HUDEP-2 (cell line): ENCODE results near the gene ZNF320.
"Not testable (repeated sequence)": the region's sequence is repeated elsewhere in the genome, so short reads cannot be mapped to it uniquely, and the experiment has no call there.

Experiments
- DNase-seq, 76 experiments: peaks; one replicate each; lab custom pipeline; 2025; ENCODE audit not compliant: unreplicated experiment in 76 of 76; lab: John Stamatoyannopoulos, UW

ZNF320 gene

DNA sequence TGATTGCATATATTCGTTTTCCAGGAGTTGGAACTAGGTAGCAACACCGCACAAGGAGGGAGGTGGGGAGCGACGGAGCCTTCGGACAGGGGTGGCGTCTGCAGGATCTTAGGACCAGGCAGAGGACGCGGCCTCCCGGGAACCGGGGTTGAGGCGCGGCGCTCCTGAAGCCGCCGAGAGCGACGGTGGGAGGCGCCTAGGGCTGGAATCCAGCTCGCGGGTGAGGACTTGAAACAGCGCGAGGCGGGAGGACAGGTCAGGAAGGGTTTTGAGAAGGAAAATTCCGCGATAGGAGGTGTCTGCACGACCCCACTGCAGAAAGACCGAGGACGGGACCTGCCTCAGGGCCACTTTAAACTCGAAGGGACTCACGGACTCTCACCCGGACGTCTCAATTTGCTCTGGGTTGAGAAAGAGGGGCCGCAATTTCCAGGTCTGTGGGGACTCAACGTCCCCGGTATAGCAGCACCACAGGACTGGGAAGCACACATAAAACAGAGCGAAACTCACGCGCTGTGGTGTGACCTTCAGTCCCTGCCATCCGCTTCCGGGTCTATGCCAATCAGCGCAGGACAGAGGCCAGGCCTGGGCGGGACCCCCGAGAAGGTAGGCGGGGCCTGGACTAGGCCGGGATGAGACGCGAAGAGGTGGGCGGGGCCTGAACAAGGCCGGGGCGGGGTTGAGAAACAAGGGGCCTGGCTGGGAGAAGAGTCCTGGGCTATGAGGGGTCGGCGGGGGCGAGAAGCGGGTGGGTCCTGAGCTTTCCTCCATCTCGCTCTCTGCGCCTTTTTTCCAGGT is at the start of gene ZNF320:
Gene ZNF320, minus strand, starts transcription at position 498 of the 798 bp plus-strand sequence. CDS start 7,380 bp downstream, outside the sequence.
- DNase-seq, result peak in 74 of 76 experiments; percentile 5 to 95 (median 85)

- no peak for DNase-seq
These were observed 49.2 kb upstream of the ZNF320 start for GRCh38 chr19:52946322-52947310.

DNA sequence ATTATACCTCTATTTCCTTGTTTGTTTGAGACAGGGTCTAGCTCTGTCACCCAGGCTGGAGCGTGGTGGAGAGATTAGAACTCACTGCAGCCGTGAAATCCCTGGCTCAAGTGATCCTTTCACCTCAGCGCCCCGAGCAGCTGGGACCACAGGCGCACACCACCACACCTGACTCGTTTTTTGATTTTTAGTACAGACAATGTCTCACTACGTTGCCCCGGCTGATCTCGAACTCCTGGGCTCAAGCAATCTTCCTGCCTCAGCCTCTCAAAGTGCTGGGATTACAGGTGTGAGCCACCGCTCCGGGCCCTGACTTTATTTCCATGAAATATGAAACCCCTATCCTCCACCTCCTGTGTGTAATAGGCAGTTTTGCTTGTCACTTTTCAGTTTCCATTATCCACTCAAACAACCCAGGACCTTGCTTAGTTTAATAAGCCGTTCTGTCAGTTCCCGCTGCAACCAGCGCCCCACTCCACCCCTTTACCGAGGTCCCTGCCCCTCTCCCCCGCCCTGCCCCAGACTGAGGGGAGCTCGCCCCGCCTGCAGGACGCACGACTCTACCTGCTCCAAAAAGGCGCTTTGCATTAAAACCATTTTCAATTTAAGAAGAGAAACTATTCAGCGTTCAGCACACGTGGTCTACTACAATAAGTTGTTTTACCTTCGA is 48.4 kb upstream of the ZNF320 start:
- no peak for DNase-seq

- not testable (repeated sequence) for DNase-seq
These were observed 47.5 kb upstream of the ZNF320 start for GRCh38 chr19:52944703-52945493.

GRCh38 chr19:52943884-52944643 is 46.6 kb upstream of the ZNF320 start:
- DNase-seq, result no peak

GRCh38 chr19:52943134-52943883 is 45.9 kb upstream of the ZNF320 start:
- no peak for DNase-seq

- peak in 75 of 76 experiments; percentile 32 to 98 (median 92) for DNase-seq
These were observed 45.1 kb upstream of the ZNF320 start for GRCh38 chr19:52942386-52943133.

DNA sequence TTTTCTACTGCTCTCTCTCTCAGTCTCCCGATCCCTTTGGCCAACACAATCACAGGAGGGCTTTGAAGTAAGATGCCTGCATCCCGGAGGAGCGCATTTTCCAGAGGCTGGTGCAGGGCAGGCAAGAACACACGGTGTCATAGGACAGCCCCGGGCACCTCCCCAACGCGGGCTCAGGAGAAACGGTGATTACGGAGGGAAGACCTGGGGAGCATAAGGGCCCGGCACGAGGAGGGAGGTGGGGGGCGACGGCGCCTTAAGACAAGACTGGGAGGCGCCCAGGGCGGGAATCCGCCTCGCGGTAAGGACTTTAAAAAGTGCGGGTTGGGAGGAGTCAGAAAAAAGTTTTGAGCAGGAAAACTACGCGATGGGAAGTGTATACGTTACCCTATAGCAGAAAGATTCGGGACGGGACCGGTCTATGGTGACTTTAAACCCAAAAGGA is 44.5 kb upstream of the ZNF320 start:
- peak in 29 of 76 experiments; percentile 3 to 49 (median 19) for DNase-seq

DNA sequence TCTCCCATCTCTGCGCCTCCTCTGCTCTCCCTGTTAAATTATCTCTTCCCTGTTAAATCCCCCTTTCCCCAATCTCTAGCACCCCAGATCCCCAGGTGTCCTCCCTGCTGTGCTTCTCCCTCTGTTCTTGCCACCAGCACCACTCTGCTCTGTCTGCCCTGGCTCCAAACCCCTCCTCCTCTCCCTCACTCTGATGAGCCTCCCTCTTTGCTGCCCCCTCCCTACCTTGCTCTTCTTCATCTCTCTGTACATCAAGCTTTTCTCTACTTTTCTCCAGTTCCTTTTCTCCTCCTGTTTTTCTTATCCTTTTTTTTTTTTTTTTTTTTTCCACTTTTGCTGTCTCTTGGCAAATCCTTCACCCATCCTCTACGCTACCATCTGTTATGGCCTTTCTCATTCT is 44.1 kb upstream of the ZNF320 start:
- DNase-seq, result not testable (repeated sequence)

- not testable (repeated sequence) for DNase-seq
These were observed 43.5 kb upstream of the ZNF320 start for GRCh38 chr19:52940905-52941304.

DNA sequence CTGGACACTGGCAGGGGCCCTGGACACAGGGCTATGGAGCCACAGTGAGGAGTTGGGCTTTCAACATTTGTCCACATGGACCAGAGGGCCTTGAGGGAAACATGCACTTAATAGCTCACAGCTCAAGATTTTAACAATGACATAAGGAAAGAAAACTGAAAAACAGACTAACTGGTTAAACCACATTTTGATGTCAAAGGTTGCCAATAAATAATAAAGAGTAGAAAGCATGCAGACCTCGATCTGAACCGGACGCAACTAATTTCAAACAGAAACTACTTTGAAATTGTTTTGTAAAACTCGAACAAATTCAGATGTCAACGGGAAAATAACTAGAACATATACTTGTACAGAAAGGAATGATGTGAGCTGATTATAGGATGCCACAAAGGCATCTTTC is 41.3 kb upstream of the ZNF320 start:
- DNase-seq, result no peak

DNA sequence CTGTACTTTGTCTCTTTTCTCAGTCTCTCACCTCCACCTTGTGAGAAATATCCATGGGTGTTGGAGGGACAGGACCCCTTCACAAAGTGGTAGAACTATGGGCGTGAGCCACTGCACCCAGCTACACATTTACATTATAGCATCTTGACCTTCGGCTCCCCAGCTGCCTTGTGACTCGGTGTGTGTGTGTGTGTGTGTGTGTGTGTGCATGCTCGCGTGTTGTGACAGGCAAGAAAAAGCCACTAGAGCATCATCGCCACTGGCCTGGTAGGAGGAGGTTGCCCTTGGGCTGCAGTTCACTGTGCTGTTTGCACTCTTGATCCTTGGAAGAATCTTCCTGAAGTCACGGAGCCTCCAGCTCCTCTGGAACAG is 39.5 kb upstream of the ZNF320 start:
- DNase-seq, result peak in 1 of 76 experiments; percentile 18

DNA sequence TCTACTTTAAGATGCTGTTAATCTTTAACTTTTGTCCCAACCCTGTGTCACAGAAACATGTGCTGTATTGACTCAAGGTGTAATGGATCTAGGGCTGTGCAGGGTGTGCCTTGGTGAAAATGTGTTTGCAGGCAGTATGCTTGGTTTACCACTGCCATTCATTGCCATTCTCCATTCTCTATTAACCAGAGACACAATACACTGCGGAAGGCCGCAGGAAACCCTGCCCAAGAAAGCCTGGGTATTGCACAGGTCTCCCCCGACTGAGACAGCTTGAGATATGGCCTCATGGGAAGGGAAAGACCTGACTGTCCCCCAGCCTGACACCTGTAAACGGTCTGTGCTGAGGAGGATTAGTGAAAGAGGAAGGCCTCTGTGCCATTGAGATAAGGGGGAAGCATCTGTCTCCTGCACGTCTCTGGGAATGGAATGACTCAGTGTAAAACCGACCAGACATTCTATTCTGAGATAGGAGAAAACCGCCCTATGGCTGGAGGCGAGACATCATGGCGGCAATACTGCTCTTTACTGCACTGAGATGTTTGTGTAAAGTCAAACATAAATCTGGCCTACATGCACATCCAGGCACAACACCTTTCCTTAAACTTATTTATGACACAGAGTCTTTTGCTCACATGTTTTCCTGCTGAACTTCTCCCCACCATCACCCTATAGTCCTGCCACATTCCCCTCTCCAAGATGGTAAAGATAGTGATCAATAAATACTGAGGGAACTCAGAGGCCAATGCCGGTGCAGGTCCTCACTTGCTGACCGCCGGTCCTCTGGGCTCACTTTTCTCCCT is 38.9 kb upstream of the ZNF320 start:
- peak in 69 of 76 experiments; percentile 13 to 91 (median 61) for DNase-seq

DNA sequence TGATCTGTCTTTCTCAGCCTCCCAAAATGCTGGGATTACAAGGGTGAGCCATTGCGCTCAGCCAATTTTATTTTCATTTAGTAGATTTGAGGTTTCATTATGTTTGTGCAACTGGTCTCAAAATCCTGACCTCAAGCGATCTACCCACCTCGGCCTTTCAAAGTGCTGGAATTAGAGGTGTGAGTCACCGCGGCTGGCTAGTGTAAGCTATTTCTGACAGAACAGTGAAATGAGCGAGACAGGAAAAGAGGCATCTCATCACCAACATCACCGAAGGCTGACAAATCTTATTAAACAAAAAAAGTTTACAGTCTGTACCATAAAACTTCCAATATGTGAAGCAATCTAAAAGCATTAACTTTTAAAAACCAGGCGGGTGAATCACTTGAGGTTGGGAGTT is 38.0 kb upstream of the ZNF320 start:
- no peak for DNase-seq

DNA sequence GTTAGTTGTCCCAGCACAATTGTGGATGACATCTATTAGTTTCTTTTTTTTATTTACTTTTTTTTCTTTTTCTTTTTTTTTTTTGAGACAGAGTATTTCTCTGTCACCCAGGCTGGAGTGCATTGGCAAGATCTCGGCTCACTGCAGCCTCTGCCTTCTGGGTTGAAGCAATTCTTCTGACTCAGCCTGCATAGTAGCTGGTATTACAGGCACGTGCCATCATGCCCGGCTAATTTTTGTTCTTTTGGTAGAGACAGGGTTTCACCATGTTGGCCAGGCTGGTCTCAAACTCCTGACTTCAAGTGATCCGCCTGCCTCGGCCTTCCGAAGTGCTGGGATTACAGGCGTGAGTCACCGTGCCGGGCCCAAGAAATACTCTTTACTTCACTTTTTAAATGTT is 27.2 kb upstream of the ZNF320 start:
- DNase-seq, result not testable (repeated sequence)

DNA sequence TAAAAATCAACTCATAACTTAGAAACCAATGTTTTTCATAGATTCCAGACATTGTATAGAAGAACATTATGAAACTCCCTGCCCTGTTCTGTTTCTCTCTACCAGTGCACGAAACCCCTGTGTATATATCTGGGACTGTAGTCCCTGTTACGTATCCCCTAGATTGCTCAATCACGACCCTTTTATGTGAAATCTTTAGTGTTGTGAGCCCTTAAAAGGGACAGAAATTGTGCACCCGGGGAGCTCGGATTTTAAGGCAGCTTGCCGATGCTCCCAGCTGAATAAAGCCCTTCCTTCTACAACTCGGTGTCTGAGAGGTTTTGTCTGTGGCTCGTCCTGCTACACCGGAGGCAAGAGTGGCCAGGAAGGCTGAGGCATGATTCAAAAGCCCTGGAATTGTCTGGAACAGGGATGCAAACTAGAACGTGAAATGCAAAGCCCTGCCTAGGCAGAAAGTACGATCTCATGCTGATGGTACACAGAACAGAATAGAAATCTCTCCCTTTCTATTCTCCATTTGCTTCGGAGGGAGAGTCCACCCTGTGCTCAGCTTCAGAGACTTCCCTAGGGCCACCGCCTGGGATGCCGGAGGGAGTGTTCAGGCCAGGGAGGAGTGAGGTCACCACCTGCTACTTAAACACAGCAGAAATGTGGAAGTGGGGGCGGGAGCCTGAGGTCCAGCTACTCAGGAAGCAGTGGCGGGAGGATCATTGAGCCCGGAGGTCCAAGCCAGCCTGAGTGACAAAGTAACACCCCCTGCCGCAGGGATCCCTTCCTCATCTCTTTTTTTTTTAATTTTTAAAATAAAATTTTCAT is 26.6 kb upstream of the ZNF320 start:
- no peak for DNase-seq
